Liver (tissue), 9 donors: Measurements from ENCODE around the gene STUM. TPM values are rescaled to one million over a fixed set of nuclear protein-coding genes. Genes with fewer than 3 reads are reported as not detected.

Source experiments
- DNase-seq: peaks from one replicate; pipeline ENCODE4 v3.0.0-alpha.2; 2017; ENCODE audit warnings: low spot score
- H3K27ac ChIP-seq, 2 donors: one replicate each; pipeline ENCODE4 v1.7.0; 2013; ENCODE audit warnings: inconsistent platforms in 2 of 2, low read length in 2 of 2, control low read depth in 1 of 2, low read depth in 1 of 2, mild to moderate bottlenecking in 1 of 2
- H3K27me3 ChIP-seq, 4 donors: one replicate each; pipeline versions ENCODE4 v1.6.1 to v1.7.0; 2013; ENCODE audit warnings: low read length in 3 of 4, inconsistent platforms in 1 of 4, mild to moderate bottlenecking in 1 of 4, moderate library complexity in 1 of 4; ENCODE audit not compliant: control insufficient read depth in 4 of 4, insufficient read depth in 4 of 4
- H3K36me3 ChIP-seq, 4 donors: one replicate each; pipeline versions ENCODE4 v1.6.1 to v1.7.0; 2013; ENCODE audit warnings: low read length in 3 of 4, mild to moderate bottlenecking in 3 of 4, low read depth in 1 of 4, moderate library complexity in 1 of 4; ENCODE audit not compliant: control insufficient read depth in 4 of 4, insufficient read depth in 3 of 4
- H3K4me1 ChIP-seq, 4 donors: one replicate each; pipeline versions ENCODE4 v1.6.1 to v1.7.0; 2013; ENCODE audit warnings: low read length in 3 of 4, mild to moderate bottlenecking in 3 of 4, moderate library complexity in 1 of 4; ENCODE audit not compliant: control insufficient read depth in 4 of 4, insufficient read depth in 4 of 4
- H3K4me3 ChIP-seq, 3 donors: one replicate each; pipeline versions ENCODE4 v1.6.1 to v1.7.0; 2013; ENCODE audit warnings: low read length in 3 of 3, control low read depth in 1 of 3, low read depth in 1 of 3, mild to moderate bottlenecking in 1 of 3
- H3K9ac ChIP-seq, 2 donors: one replicate each; pipeline ENCODE4 v1.7.0; 2013; ENCODE audit warnings: low read length in 2 of 2, mild to moderate bottlenecking in 2 of 2, moderate library complexity in 2 of 2, control low read depth in 1 of 2, low read depth in 1 of 2
- H3K9me3 ChIP-seq, 4 donors: one replicate each; pipeline versions ENCODE4 v1.6.1 to v1.7.0; 2013; ENCODE audit warnings: low read length in 3 of 4; ENCODE audit not compliant: control insufficient read depth in 4 of 4
- ATF3 ChIP-seq: IDR thresholded peaks from 2 replicates; pipeline ENCODE4 v1.6.1; 2016; ENCODE audit warnings: antibody characterized with exemption
- CTCF ChIP-seq: fragments of 150-350 bp; IDR thresholded peaks from 2 replicates; pipeline ENCODE4 v1.5.1; 2017; ENCODE audit warnings: improper control_type of control experiment, low read depth, low read length; ENCODE audit not compliant: missing input control
- EGR1 ChIP-seq, 2 donors: IDR thresholded peaks; 2 replicates each; pipeline ENCODE4 v1.6.1; 2016 to 2018; ENCODE audit warnings: antibody characterized with exemption in 2 of 2, low read depth in 2 of 2
- FOXA1 ChIP-seq: IDR thresholded peaks from 2 replicates; pipeline ENCODE4 v1.6.1; 2016; ENCODE audit warnings: antibody characterized with exemption
- FOXA2 ChIP-seq: IDR thresholded peaks from 2 replicates; pipeline ENCODE4 v1.6.1; 2016; ENCODE audit warnings: antibody characterized with exemption
- GABPA ChIP-seq, 2 donors: IDR thresholded peaks in 1 of 2; conservative IDR thresholded peaks in 1 of 2; 2 replicates each; pipeline ENCODE4 v1.6.1; 2016; ENCODE audit warnings: antibody characterized with exemption in 2 of 2, mild to moderate bottlenecking in 1 of 2, moderate library complexity in 1 of 2
- HNF4A ChIP-seq, 2 donors: conservative IDR thresholded peaks; 2 replicates each; pipeline ENCODE4 v1.6.1; 2016; ENCODE audit warnings: antibody characterized with exemption in 2 of 2, mild to moderate bottlenecking in 2 of 2
- HNF4G ChIP-seq: IDR thresholded peaks from 2 replicates; pipeline ENCODE4 v1.6.1; 2016; ENCODE audit warnings: antibody characterized with exemption
- JUND ChIP-seq, 2 donors: IDR thresholded peaks; 2 replicates each; pipeline ENCODE4 v1.6.1; 2016; ENCODE audit warnings: antibody characterized with exemption in 2 of 2
- NR2F2 ChIP-seq: IDR thresholded peaks from 2 replicates; pipeline ENCODE4 v1.6.1; 2016; ENCODE audit warnings: antibody characterized with exemption
- RAD21 ChIP-seq, 2 donors: IDR thresholded peaks; 2 replicates each; pipeline ENCODE4 v1.6.1; 2016; ENCODE audit warnings: antibody characterized with exemption in 2 of 2, mild to moderate bottlenecking in 2 of 2
- RXRA ChIP-seq, 2 donors: IDR thresholded peaks; 2 replicates each; pipeline ENCODE4 v1.6.1; 2017 to 2018; ENCODE audit warnings: antibody characterized with exemption in 2 of 2, mild to moderate bottlenecking in 1 of 2
- SP1 ChIP-seq: IDR thresholded peaks from 2 replicates; pipeline ENCODE4 v1.6.1; 2018; ENCODE audit warnings: antibody characterized with exemption, mild to moderate bottlenecking
- TAF1 ChIP-seq: conservative IDR thresholded peaks from 2 replicates; pipeline ENCODE4 v1.6.1; 2016; ENCODE audit warnings: antibody characterized with exemption, mild to moderate bottlenecking
- YY1 ChIP-seq: IDR thresholded peaks from 2 replicates; pipeline ENCODE4 v1.6.1; 2016; ENCODE audit warnings: antibody characterized with exemption, mild to moderate bottlenecking
- WGBS: extraction: QIAGEN DNeasy Blood & Tissue Kit; methylation state at CpG from one replicate; pipeline ENCODE4 v1.1.7; 2013; 5-methylcytosine and 5-hydroxymethylcytosine counted together
- polyA plus RNA-seq, 2 donors: library from polyadenylated mRNA; stranded (reverse) in 1 of 2; unstranded in 1 of 2; fragments of 200-250 nt in 1 of 2; fragments of >200 nt in 1 of 2; fragmentation: Nextera tagmentation in 1 of 2; extraction: Ambion mirVana in 1 of 2; gene quantifications; one replicate each; pipeline versions ENCODE4 v1.2.1 to v1.2.3, GENCODE V29; 2013 to 2015
- total RNA-seq, 2 donors: library from RNA; depleted of rRNA; stranded (reverse); fragments of >200 nt; gene quantifications; one replicate each; pipeline ENCODE4 v1.2.3, GENCODE V29; 2014
- TF ChIP-seq, protein P1 (sequence below): IDR thresholded peaks from 2 replicates; pipeline ENCODE4 v1.6.1; 2016; ENCODE audit warnings: antibody characterized with exemption
- TF ChIP-seq, protein P2 (sequence below): IDR thresholded peaks from 2 replicates; pipeline ENCODE4 v1.6.1; 2016; ENCODE audit warnings: antibody characterized with exemption, mild to moderate bottlenecking
- TF ChIP-seq, protein P3 (sequence below): IDR thresholded peaks from 2 replicates; pipeline ENCODE4 v1.6.1; 2016; ENCODE audit warnings: antibody characterized with exemption
- donor health status: healthy.
- donor health status: healthy.
- donor health status: healthy.
- donor health status: healthy.
- donor health status: healthy.

Gene STUM
- total and polyA plus RNA-seq, 4 donors, result 0.03 to 0.14 (median 0.07) TPM

DNA sequence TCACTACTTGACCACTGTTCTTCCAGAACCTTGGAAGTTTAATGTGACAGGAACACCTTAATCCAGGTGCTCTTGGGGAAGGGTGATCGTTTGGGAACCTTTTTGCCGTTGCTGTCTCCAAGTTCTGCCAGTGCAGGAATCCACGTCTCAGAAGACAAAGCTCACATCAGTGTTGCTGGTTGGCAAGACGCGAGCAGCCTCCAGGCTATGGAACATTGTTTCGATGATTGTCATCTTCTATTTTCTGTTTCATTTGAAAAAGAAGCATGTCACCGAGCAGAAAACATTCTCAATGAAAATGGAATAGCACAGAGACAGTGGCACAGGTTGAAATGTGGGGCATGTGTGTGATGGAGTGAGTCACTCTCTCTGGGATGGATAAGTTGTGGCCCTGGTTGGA, 11.7 kb downstream of the STUM start:
- Histone ChIP-seq H3K27ac (no peak overlapping the region), H3K27me3 (peaks cover 0 to 6% (median 0%) of the 10 kb centered on the region in 4 donors), H3K9me3 (no peaks in the 10 kb centered on the region), H3K4me1 (no peaks in the 10 kb centered on the region), H3K4me3 (no peak overlapping the region), H3K9ac (no peak overlapping the region), H3K36me3 (no peaks in the 10 kb centered on the region)
- no peak for DNase-seq
- TF ChIP-seq YY1, result no peak
- TF ChIP-seq EGR1 (IDR thresholded peaks at IDR 0.05; ENCODE audit: low read depth in 2 of 2), result no peak
- TF ChIP-seq FOXA2, result no peak
- no peak for TF ChIP-seq JUND (IDR thresholded peaks at IDR 0.05)
- TF ChIP-seq, protein P1, sequence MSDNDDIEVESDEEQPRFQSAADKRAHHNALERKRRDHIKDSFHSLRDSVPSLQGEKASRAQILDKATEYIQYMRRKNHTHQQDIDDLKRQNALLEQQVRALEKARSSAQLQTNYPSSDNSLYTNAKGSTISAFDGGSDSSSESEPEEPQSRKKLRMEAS, result no peak
- no peak for TF ChIP-seq RAD21 (IDR thresholded peaks at IDR 0.05)
- no peak for TF ChIP-seq HNF4G
- no peak for TF ChIP-seq SP1
- TF ChIP-seq, protein P2, sequence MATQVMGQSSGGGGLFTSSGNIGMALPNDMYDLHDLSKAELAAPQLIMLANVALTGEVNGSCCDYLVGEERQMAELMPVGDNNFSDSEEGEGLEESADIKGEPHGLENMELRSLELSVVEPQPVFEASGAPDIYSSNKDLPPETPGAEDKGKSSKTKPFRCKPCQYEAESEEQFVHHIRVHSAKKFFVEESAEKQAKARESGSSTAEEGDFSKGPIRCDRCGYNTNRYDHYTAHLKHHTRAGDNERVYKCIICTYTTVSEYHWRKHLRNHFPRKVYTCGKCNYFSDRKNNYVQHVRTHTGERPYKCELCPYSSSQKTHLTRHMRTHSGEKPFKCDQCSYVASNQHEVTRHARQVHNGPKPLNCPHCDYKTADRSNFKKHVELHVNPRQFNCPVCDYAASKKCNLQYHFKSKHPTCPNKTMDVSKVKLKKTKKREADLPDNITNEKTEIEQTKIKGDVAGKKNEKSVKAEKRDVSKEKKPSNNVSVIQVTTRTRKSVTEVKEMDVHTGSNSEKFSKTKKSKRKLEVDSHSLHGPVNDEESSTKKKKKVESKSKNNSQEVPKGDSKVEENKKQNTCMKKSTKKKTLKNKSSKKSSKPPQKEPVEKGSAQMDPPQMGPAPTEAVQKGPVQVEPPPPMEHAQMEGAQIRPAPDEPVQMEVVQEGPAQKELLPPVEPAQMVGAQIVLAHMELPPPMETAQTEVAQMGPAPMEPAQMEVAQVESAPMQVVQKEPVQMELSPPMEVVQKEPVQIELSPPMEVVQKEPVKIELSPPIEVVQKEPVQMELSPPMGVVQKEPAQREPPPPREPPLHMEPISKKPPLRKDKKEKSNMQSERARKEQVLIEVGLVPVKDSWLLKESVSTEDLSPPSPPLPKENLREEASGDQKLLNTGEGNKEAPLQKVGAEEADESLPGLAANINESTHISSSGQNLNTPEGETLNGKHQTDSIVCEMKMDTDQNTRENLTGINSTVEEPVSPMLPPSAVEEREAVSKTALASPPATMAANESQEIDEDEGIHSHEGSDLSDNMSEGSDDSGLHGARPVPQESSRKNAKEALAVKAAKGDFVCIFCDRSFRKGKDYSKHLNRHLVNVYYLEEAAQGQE, result no peak
- TF ChIP-seq, protein P3, sequence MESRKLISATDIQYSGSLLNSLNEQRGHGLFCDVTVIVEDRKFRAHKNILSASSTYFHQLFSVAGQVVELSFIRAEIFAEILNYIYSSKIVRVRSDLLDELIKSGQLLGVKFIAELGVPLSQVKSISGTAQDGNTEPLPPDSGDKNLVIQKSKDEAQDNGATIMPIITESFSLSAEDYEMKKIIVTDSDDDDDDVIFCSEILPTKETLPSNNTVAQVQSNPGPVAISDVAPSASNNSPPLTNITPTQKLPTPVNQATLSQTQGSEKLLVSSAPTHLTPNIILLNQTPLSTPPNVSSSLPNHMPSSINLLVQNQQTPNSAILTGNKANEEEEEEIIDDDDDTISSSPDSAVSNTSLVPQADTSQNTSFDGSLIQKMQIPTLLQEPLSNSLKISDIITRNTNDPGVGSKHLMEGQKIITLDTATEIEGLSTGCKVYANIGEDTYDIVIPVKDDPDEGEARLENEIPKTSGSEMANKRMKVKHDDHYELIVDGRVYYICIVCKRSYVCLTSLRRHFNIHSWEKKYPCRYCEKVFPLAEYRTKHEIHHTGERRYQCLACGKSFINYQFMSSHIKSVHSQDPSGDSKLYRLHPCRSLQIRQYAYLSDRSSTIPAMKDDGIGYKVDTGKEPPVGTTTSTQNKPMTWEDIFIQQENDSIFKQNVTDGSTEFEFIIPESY, result no peak
- no peak for TF ChIP-seq CTCF
- no peak for TF ChIP-seq HNF4A (conservative IDR thresholded peaks at IDR 0.05)
- TF ChIP-seq FOXA1, result no peak
- TF ChIP-seq ATF3, result no peak
- no peak for TF ChIP-seq GABPA (IDR thresholded peaks at IDR 0.05 in 1 of 2, conservative IDR thresholded peaks at IDR 0.05 in 1 of 2)
- no peak for TF ChIP-seq TAF1
- no peak for TF ChIP-seq RXRA (IDR thresholded peaks at IDR 0.05)
- TF ChIP-seq NR2F2, result no peak
- WGBS, result 90% methylated on average over 7 of the region's 7 CpGs
